Activated T-helper 1 cell treated with anti-CD3 and anti-CD28 coated beads, Interleukin-12 subunit alpha, Interleukin-12 subunit beta, Interleukin-2, Interleukin-4 antibody, amounts not matched to agents 30 ng/mL and 10 ng/mL and 1 ng/mL, durations not matched to agents 14 hours and 24 hours and 36 hours (primary cell): ENCODE measurements around the gene PXDN. TPM values are rescaled to one million over a fixed set of nuclear protein-coding genes. Genes with fewer than 3 reads are reported as not detected.
"Not testable (repeated sequence)": the region's sequence is repeated elsewhere in the genome, so short reads cannot be mapped to it uniquely, and the experiment has no call there.

Source experiments
- DNase-seq: peaks from one replicate; pipeline ENCODE4 v3.0.0; 2021; ENCODE audit warnings: low spot score
- H3K27ac Mint-ChIP-seq: one replicate; pipeline ENCODE4 v1.8.0; 2021; ENCODE audit warnings: mild to moderate bottlenecking, mixed read lengths
- H3K27me3 Mint-ChIP-seq: one replicate; pipeline ENCODE4 v1.8.0; 2022; ENCODE audit warnings: mild to moderate bottlenecking, moderate library complexity, mixed read lengths; ENCODE audit not compliant: insufficient read depth
- H3K36me3 Mint-ChIP-seq: one replicate; pipeline ENCODE4 v1.8.0; 2021; ENCODE audit warnings: low read depth, mixed read lengths
- H3K4me1 Mint-ChIP-seq: one replicate; pipeline ENCODE4 v1.8.0; 2021; ENCODE audit warnings: low read depth, mixed read lengths
- H3K4me3 Mint-ChIP-seq: one replicate; pipeline ENCODE4 v1.8.0; 2021; ENCODE audit warnings: mild to moderate bottlenecking, moderate library complexity, mixed read lengths
- H3K9me3 Mint-ChIP-seq: one replicate; pipeline ENCODE4 v1.8.0; 2021; ENCODE audit warnings: mixed read lengths
- intact Hi-C: fragments of 100-400 bp; cut with micrococcal nuclease; formaldehyde crosslinking; loops from one replicate; pipeline ENCODE4 v1.15.1; 2024
- total RNA-seq: library from RNA; stranded (reverse); gene quantifications from 2 replicates; pipeline ENCODE4 v1.2.3, GENCODE V29; 2022

Gene PXDN
- total RNA-seq, 1 donor from 2014 or later, result 1.7 TPM

DNA sequence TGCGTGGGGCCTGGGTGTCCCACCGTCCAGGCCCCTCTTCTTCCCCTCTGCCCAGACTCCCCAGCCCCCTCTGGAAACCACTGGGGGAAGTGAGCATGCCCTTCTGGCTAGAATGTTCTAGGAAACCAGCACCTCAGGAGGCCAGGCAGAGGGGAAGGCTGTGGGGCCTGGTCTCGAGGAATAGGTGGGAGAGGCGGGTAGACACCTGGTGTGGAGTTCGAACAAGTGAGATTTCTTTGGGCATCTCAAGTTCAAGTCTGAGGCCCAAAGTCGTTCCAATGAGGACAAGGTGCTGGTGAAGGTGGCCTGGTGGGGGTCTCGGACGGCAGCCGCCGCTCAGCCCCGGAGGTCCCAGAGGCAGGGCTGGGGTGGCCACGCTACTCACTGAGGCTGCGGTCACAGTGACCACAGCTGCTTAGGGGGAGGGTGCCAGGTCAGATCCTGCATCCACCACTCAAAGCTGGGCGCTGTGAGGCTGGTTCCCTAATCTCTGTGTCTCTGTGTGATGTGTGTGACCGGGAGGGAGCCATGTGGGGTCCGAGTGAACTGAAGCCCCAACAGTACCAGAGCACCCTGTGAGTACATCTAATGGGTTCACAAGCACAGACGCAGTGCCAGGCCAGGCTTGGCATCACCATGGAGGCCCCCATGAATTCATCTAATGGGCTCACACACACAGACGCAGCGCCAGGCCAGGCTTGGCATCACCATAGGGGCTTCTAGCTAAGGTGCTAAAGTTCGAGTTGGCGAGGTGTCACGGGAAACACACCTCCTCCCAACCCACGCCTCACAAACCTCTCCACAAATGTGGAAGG, 26.5 kb upstream of the PXDN start:
- Mint-ChIP-seq H3K27me3 (no peaks in the 10 kb centered on the region), H3K4me3 (no peak overlapping the region), H3K9me3 (no peaks in the 10 kb centered on the region), H3K27ac (no peak overlapping the region), H3K36me3 (no peaks in the 10 kb centered on the region), H3K4me1 (no peaks in the 10 kb centered on the region)
- intact Hi-C loops, result no loop called here
- no peak for DNase-seq

DNA sequence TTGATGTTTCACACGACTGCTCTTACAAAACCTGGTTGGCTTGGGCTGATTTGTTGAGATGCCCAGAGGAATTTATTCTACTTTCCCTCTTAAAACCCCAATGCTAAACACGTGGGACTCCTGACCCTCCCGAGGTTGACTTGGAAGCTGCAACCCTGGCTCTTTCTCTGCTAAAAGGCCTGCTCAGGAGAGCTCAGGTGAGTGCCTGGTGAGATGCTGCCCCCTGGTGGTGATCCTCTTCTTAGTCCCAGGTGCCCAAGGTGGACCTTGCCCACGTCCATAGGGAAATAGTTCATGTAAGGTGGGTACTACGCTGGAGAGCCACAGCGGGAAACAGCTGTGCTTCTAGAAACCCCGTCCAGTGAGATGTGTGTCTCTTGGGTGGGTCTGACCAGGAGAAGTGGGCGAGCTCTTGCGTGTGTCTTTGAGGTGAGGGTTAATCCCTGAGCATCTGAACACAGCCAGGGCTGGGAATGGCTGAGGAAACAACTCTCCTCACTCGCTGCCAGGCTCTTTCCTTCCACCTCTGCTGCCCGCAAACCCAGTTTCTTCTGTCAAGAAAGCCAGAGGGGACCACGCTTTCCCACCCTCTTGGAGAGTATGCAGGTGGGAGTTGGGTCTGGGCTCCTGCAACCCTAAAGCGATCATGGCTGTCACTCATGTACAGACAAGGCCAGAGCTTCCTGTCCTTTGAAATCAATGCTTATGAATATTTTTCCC, 25.5 kb upstream of the PXDN start:
- no peak for DNase-seq
- intact Hi-C loops, result no loop called here
- Mint-ChIP-seq H3K9me3 (no peaks in the 10 kb centered on the region), H3K4me3 (no peak overlapping the region), H3K27me3 (no peaks in the 10 kb centered on the region), H3K36me3 (no peaks in the 10 kb centered on the region), H3K4me1 (no peaks in the 10 kb centered on the region), H3K27ac (no peak overlapping the region)

GRCh38 chr2:1767939-1768691, 23.8 kb upstream of the PXDN start:
- Mint-ChIP-seq H3K4me1 (no peaks in the 10 kb centered on the region), H3K27me3 (no peaks in the 10 kb centered on the region)

GRCh38 chr2:1766851-1767811, 22.8 kb upstream of the PXDN start:
- Mint-ChIP-seq H3K4me1 (no peaks in the 10 kb centered on the region), H3K36me3 (no peaks in the 10 kb centered on the region), H3K9me3 (no peaks in the 10 kb centered on the region), H3K27me3 (no peaks in the 10 kb centered on the region), H3K4me3 (no peak overlapping the region), H3K27ac (no peak overlapping the region)
- DNase-seq, result no peak
- intact Hi-C loops, result no loop called here

More at GRCh38 chr2:1767939-1768691, 23.8 kb upstream of the PXDN start:
- intact Hi-C loops, result no loop called here
- Mint-ChIP-seq H3K4me3 (no peak overlapping the region), H3K27ac (no peak overlapping the region), H3K9me3 (no peaks in the 10 kb centered on the region), H3K36me3 (no peaks in the 10 kb centered on the region)
- DNase-seq, result no peak

GRCh38 chr2:1766425-1766824, 22.1 kb upstream of the PXDN start:
- Mint-ChIP-seq H3K9me3 (no peaks in the 10 kb centered on the region), H3K4me1 (no peaks in the 10 kb centered on the region), H3K27me3 (no peaks in the 10 kb centered on the region), H3K4me3 (no peak overlapping the region), H3K27ac (no peak overlapping the region), H3K36me3 (no peaks in the 10 kb centered on the region)
- DNase-seq, result no peak
- intact Hi-C loops, result no loop called here

GRCh38 chr2:1765201-1765600, 20.9 kb upstream of the PXDN start:
- H3K4me1 Mint-ChIP-seq, H3K27ac Mint-ChIP-seq, intact Hi-C loops, H3K36me3 Mint-ChIP-seq, H3K9me3 Mint-ChIP-seq, H3K27me3 Mint-ChIP-seq, DNase-seq, H3K4me3 Mint-ChIP-seq: not testable (repeated sequence)

- Mint-ChIP-seq H3K4me1 (no peaks in the 10 kb centered on the region), H3K4me3 (no peak overlapping the region), H3K36me3 (no peaks in the 10 kb centered on the region), H3K27ac (no peak overlapping the region), H3K27me3 (no peaks in the 10 kb centered on the region), H3K9me3 (peaks cover 5% of the 10 kb centered on the region)
- intact Hi-C loops, result no loop called here
- no peak for DNase-seq
Measured at GRCh38 chr2:1759611-1759930, 15.3 kb upstream of the PXDN start.

DNA sequence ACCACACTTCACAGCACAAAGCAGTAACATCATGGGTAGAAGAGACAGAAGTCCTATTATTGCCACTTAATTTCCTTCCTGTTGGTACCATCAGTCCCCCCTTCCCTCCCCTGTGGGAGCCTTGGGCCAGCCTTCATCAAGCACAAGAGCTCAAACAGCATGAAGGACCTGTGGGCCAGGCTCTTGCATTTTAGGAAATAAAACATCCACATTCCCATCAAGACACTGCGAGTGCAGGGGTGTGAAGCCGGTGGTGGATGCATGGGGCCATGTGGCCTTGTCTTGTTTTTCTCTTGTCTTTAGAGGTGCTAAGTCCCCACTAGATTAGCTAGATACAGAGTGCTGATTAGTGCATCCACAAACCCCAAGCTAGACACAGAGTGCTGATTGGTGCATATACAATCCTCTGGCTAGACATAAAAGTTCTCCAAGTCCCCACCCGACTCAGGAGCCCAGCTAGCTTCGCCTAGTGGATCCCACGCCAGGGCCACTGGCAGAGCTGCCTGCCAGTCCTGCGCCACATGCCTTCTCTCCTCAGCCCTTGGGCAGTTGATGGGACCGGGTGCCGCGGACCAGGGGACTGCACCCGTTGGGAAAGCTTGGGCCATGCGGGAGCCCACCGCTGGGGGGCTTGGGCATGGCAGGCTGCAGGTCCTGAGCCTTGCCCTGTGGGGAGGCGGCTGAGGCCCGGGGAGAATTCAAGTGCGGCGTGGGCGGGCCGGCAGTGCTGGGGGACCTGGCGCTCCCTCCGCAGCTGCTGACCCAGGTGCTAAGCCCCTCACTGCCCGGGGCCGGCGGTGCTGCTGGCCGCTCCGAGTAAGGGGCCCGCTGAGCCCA, 14.7 kb upstream of the PXDN start:
- H3K4me3 Mint-ChIP-seq, result no peak overlapping the region
- H3K4me1 Mint-ChIP-seq, result no peaks in the 10 kb centered on the region
- H3K9me3 Mint-ChIP-seq, result peaks cover 5% of the 10 kb centered on the region
- no peak overlapping the region for H3K27ac Mint-ChIP-seq
- H3K36me3 Mint-ChIP-seq, result no peaks in the 10 kb centered on the region
- DNase-seq, result no peak
- H3K27me3 Mint-ChIP-seq, result no peaks in the 10 kb centered on the region
- intact Hi-C loops, result no loop called here

DNA sequence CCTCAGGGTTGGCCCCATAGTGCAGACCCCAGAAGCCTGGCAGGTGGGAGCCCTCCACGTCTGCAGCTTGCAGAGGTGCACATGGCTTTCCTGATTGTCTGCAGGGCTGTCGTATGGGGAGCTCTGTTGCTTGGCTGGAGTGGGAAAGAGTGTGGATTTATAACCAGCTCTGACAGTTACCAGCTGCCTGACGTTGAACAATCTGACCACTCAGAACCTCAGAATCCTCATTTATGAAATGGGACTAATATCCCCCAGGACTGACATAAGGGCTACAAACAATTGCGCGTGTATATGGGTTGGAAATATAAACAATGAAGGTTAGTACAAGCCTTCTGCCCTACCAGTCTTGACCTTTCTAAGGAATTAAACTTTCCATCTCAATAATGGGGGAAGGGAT, 13.9 kb upstream of the PXDN start:
- Mint-ChIP-seq H3K36me3 (no peaks in the 10 kb centered on the region), H3K27me3 (no peaks in the 10 kb centered on the region), H3K4me1 (no peaks in the 10 kb centered on the region), H3K9me3 (peaks cover 5% of the 10 kb centered on the region), H3K4me3 (no peak overlapping the region), H3K27ac (no peak overlapping the region)
- DNase-seq, result no peak
- intact Hi-C loops, result no loop called here

GRCh38 chr2:1757567-1757966, 13.3 kb upstream of the PXDN start:
- no peak overlapping the region for H3K27ac Mint-ChIP-seq
- no peaks in the 10 kb centered on the region for H3K4me1 Mint-ChIP-seq
- peaks cover 5% of the 10 kb centered on the region for H3K9me3 Mint-ChIP-seq
- no peaks in the 10 kb centered on the region for H3K36me3 Mint-ChIP-seq
- no peak for DNase-seq
- intact Hi-C loops, result no loop called here
- no peaks in the 10 kb centered on the region for H3K27me3 Mint-ChIP-seq
- H3K4me3 Mint-ChIP-seq, result no peak overlapping the region

- H3K27me3 Mint-ChIP-seq, H3K4me3 Mint-ChIP-seq, H3K27ac Mint-ChIP-seq, H3K4me1 Mint-ChIP-seq, DNase-seq, H3K36me3 Mint-ChIP-seq, intact Hi-C loops, H3K9me3 Mint-ChIP-seq: not testable (repeated sequence)
Measured at GRCh38 chr2:1757146-1757545, 12.8 kb upstream of the PXDN start.

DNA sequence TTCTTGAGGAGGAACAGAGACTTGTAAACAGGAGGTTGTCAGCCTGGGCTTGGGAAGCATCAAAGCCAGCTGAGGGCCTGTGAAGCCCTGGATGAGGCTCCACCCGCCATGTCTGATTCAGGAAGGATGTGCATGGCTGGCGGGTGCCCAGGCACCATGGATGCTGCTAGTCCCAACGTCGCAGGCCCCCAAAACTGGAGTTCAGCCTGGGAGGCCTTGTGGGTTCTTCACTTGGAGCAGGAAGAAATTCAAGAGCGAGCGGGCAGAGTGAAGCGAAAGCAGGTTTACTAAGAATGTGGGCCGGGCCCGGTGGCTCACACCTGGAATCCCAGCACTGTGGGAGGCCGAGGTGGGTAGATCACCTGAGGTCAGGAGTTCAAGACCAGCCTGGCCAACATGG, 12.1 kb upstream of the PXDN start:
- no peak overlapping the region for H3K4me3 Mint-ChIP-seq
- intact Hi-C loops, result no loop called here
- DNase-seq, result no peak
- H3K9me3 Mint-ChIP-seq, result peaks cover 5% of the 10 kb centered on the region
- no peak overlapping the region for H3K27ac Mint-ChIP-seq
- H3K36me3 Mint-ChIP-seq, result no peaks in the 10 kb centered on the region
- no peaks in the 10 kb centered on the region for H3K4me1 Mint-ChIP-seq
- no peaks in the 10 kb centered on the region for H3K27me3 Mint-ChIP-seq
